GM19455 (cell line): ENCODE results near the gene COL4A2.

Source experiments
- ATAC-seq: cut with Tn5 transposase; IDR thresholded peaks from one replicate; pipeline ENCODE4 v1.9.1; 2021; ENCODE audit not compliant: unreplicated experiment

COL4A2 gene

DNA sequence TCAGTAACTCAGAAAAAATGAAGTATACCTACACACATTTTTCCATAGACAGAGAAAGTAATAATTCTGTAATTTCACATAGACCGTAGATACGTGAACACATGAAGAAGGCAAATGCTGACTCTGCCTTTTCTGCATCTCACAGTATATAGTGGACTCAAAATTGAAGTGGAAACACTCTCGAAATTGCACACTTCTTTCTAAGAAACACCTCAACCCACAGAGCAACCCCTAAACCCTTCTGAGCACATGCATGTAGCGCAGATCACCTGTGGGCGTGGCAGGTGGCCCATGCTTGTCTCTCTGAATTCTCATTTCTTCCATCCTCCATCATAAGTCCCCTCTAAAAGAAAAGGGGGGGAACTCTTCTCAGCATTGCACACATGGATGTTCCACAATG, 34.9 kb upstream of the COL4A2 start:
- no peak for ATAC-seq

DNA sequence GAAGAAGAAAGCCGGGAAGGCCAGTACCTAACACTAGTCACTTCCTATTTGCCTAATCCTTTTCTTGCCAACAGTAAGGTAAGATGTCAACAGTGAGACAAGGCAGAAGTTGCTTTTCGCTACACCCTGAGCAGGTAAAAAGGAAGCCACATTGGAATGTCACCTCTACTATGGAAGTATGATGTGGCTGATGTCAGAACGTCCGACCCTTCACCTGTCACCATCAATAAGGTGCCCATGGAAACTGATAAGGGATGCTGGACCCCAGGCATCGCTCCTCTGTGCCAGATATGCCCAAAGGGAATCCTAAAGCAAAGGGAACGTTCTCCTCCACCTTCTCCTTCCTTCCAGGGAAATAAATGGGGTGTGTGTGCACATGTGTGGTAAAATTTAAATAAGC, 34.4 kb upstream of the COL4A2 start:
- ATAC-seq, result no peak

GRCh38 chr13:110273254-110273653, 33.8 kb upstream of the COL4A2 start:
- ATAC-seq, result no peak

GRCh38 chr13:110274687-110275086, 32.4 kb upstream of the COL4A2 start:
- no peak for ATAC-seq

GRCh38 chr13:110275931-110276552, 31.0 kb upstream of the COL4A2 start:
- no peak for ATAC-seq

DNA sequence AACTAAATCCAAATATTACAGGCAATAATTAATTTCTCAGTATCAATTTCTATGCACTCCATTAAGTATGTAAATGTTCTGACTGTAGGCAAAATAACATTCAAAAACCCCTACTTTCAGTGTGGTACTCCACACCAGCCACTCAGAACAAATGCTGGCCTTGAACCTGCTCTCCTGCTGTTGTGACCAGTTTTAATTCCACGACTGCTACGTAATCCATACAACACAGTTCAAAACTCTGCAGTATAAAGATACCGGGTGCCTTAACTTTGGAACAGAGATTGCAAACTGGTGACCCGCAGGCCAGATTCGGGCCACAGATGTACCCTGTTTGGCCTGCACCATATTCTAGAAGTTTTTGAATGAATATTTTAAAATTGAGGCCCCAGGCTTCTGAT, 30.5 kb upstream of the COL4A2 start:
- ATAC-seq, result no peak

- ATAC-seq, result no peak
These were observed 29.6 kb upstream of the COL4A2 start for GRCh38 chr13:110277357-110277975.

GRCh38 chr13:110278859-110279258, 28.2 kb upstream of the COL4A2 start:
- ATAC-seq, result no peak

DNA sequence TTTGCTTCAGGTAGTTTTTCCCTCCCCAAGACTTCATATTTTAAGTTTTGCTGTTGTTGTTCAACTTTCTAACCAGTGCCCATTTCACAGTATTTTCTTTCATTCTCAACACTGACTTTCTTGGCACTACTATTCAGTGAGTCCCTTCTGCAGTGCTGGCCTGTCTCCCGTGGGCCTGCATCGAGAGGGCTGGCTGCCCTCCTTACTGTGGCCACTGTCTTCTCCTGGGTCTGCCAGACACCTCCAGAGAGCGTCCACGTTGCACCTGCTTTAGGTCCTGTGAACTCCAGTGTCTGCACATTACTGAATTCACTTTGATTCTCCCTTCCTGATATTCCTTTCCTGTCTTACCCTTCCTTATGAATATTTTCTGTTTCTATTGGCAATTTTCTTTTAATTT, 27.4 kb upstream of the COL4A2 start:
- no peak for ATAC-seq

DNA sequence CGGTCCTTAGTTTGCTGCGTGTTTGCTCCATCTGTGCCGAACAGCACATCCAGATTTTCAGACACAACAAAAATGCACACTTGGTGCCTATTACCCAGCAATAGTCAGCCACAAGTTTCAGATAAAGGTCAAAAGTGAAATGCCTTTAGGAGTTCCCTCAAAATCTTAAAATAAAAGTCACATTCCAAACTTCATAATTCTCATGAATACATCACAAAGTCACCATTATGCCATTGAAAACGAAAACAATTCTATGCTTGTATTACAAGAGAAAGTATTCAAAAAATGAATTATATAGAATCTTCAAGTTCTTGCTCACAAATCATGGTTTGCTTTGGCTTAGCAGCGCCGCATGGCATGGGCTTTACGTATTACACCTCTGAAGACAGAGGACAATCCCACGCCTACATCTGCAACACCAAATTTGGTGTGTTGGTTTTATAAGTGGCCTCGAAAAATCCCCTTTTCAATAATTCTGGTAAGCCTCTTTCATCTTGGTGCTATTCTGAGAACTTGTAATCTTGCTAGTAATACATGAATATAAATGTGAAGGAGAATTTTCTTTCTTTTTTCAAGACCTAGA, 26.8 kb upstream of the COL4A2 start:
- no peak for ATAC-seq

DNA sequence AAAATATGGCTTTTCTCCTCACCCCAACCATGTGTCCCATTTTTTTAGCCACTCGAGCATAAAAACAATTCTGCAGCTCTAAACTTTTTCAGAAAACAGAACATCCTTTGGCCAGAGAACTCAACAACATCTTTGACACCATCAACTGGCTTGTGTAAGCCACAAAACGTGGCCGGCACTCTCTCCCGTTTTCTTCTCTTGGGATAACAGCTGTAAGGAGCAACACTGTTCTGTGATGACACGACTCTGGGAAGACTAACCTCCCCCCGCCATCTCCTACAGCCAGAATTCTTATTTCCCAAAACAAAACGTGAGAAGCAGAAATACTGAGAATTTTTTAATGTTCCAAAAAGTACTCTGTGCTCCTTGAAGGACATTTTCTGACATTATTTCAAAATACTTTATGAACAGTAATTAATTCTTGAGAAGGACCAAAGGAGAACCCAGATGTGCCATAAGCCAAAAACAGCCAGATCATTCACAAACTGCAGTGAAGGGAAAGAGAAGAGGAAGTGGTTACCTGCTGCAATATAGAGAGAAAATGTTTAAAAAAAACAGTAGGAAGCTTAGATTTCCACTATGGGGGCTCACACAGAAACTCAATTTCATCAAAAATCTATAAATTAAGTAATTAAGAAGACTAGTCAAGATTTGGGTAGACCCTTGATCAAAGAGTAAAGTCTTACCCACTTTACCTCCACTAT, 25.9 kb upstream of the COL4A2 start:
- no peak for ATAC-seq

GRCh38 chr13:110281736-110282135, 25.3 kb upstream of the COL4A2 start:
- ATAC-seq, result no peak

GRCh38 chr13:110282316-110282841, 24.7 kb upstream of the COL4A2 start:
- no peak for ATAC-seq

GRCh38 chr13:110283736-110284517, 23.2 kb upstream of the COL4A2 start:
- ATAC-seq, result no peak

DNA sequence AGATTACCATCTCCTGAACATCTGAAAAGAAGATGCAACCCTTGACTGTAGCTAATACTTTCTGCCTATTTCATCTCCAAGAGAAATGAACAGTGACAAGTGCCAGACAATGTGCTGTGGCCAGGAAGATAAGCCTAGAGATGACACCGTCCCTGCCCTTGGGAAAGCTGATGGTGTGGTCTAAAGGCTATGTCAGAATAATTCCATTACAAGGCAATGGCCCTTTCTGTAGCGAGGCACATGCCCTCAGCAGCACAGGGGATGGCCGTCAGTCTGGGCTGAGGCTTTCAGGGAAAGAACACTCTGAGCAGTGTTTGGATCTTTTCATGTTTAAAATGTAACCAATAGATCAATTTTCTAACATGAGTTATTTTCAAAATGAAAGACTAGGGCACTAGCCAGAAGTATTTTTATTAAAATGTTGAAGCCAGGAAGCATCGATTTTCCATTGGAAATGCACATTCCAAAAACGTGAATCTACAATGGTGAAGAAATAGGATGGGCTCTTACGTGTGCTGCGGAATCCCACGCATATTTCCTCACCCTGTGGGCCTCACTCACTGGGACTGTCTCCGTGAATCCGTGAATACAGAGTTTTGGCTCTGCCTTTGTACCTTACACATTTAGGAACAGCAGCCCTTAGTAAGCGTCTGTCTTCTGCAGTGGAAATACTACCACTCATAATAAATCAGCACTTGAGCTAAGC, 22.2 kb upstream of the COL4A2 start:
- ATAC-seq, result no peak

- no peak for ATAC-seq
These were observed 20.9 kb upstream of the COL4A2 start for GRCh38 chr13:110285991-110286832.

- no peak for ATAC-seq
These were observed 20.0 kb upstream of the COL4A2 start for GRCh38 chr13:110286833-110287819.

DNA sequence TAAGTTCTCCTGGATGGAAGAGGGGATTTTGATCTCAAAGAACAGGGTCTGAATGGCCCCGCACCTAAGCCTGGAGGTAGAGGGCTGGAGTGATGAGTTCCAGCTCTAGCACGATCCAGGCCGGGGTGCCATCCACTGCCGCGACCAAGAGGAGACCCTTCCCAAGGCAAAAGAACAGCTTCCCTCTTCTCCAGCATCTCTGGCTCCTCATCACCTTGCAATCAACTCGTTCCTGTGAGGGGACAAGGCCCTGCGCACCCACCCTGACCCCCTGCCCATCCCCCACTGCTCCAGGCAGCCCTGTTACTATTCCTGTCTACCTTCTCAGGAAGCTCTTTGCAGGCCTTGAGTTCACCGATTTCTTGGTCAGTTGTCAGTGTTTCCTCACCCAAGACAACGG, 17.9 kb upstream of the COL4A2 start:
- no peak for ATAC-seq
